GM12865 (cell line): ENCODE measurements around the gene AP5B1.

ENCODE experiments used
- DNase-seq: peaks from one replicate; pipeline ENCODE4 v3.0.0; 2010; ENCODE audit warnings: low read depth
- H3K4me3 ChIP-seq: 2 replicates; pipeline ENCODE4 v1.5.1; 2011; ENCODE audit warnings: mild to moderate bottlenecking, low read depth, low read length, control low read depth
- CTCF ChIP-seq: IDR thresholded peaks from 2 replicates; pipeline ENCODE4 v1.5.1; 2011; ENCODE audit warnings: low read length, control low read depth, low read depth, inconsistent platforms; ENCODE audit not compliant: insufficient read depth; ENCODE audit errors: missing control alignments

AP5B1 gene

GRCh38 chr11:65809496-65809895, 28.7 kb upstream of the AP5B1 start:
- DNase-seq = no peak
- no peak overlapping the region for H3K4me3 ChIP-seq
- TF ChIP-seq CTCF = no peak

GRCh38 chr11:65808744-65809341, 28.1 kb upstream of the AP5B1 start:
- DNase-seq = no peak
- TF ChIP-seq CTCF = no peak
- H3K4me3 ChIP-seq = no peak overlapping the region

- H3K4me3 ChIP-seq = no peak overlapping the region
- no peak for DNase-seq
- no peak for TF ChIP-seq CTCF
Observed at GRCh38 chr11:65806979-65807378, 26.2 kb upstream of the AP5B1 start.

GRCh38 chr11:65803797-65804492, 23.2 kb upstream of the AP5B1 start:
- no peak overlapping the region for H3K4me3 ChIP-seq
- DNase-seq = no peak
- no peak for TF ChIP-seq CTCF

- H3K4me3 ChIP-seq = no peak overlapping the region
- no peak for TF ChIP-seq CTCF
- peak; percentile 88 for DNase-seq
Observed at GRCh38 chr11:65802841-65803240, 22.1 kb upstream of the AP5B1 start.

GRCh38 chr11:65801153-65801987, 20.6 kb upstream of the AP5B1 start:
- TF ChIP-seq CTCF = no peak
- DNase-seq = no peak
- no peak overlapping the region for H3K4me3 ChIP-seq
